Cardiac fibroblast (primary cell): Measurements from ENCODE around the gene NLRP14.

ENCODE experiments used
- DNase-seq, 2 donors: peaks; one replicate each; pipeline versions ENCODE4 v3.0.0 to v3.0.0-alpha.2; 2010; ENCODE audit warnings: low read depth in 2 of 2
- H3K4me3 ChIP-seq, 2 donors: replicated peaks in 1 of 2; 1 replicate in 1 of 2; 2 replicates in 1 of 2; pipeline ENCODE4 v1.5.1; 2011; ENCODE audit warnings: low read depth in 2 of 2, low read length in 2 of 2, mild to moderate bottlenecking in 2 of 2, moderate library complexity in 1 of 2
- TF ChIP-seq, protein P1 (sequence below): IDR thresholded peaks from one replicate; pipeline ENCODE4 v1.5.1; 2011; ENCODE audit warnings: low read depth, mild to moderate bottlenecking, low read length, inconsistent platforms

The NLRP14 gene

DNA sequence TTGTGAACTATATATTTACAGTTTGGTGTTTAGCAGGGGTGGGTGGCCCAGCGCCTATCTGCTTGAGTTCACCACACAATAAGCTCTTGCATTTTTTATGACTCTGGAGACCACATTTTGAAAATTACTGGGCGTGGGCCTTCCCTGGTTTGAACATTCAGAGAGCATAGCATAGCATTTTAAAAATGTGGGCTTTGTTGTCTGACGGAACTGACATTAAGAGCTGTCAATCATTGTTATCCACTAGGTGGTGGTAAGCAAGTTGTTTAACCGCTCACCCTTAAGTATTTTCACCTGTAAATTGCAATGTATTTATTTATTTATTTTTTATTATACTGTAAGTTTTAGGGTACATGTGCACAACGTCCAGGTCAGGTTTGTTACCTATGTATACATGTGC lies 1.0 kb downstream of the NLRP14 start:
- TF ChIP-seq, protein P1, sequence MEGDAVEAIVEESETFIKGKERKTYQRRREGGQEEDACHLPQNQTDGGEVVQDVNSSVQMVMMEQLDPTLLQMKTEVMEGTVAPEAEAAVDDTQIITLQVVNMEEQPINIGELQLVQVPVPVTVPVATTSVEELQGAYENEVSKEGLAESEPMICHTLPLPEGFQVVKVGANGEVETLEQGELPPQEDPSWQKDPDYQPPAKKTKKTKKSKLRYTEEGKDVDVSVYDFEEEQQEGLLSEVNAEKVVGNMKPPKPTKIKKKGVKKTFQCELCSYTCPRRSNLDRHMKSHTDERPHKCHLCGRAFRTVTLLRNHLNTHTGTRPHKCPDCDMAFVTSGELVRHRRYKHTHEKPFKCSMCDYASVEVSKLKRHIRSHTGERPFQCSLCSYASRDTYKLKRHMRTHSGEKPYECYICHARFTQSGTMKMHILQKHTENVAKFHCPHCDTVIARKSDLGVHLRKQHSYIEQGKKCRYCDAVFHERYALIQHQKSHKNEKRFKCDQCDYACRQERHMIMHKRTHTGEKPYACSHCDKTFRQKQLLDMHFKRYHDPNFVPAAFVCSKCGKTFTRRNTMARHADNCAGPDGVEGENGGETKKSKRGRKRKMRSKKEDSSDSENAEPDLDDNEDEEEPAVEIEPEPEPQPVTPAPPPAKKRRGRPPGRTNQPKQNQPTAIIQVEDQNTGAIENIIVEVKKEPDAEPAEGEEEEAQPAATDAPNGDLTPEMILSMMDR = no peak
- DNase-seq = no peak
- H3K4me3 ChIP-seq = no peak overlapping the region

- TF ChIP-seq, protein P1 = no peak
- DNase-seq = no peak
- H3K4me3 ChIP-seq = no peak overlapping the region
Measured at GRCh38 chr11:7028141-7028540, 7.9 kb downstream of the NLRP14 start.

- no peak for DNase-seq
- H3K4me3 ChIP-seq = no peak overlapping the region
- TF ChIP-seq, protein P1 = no peak
Measured at GRCh38 chr11:7030836-7031235, 10.6 kb downstream of the NLRP14 start.

DNA sequence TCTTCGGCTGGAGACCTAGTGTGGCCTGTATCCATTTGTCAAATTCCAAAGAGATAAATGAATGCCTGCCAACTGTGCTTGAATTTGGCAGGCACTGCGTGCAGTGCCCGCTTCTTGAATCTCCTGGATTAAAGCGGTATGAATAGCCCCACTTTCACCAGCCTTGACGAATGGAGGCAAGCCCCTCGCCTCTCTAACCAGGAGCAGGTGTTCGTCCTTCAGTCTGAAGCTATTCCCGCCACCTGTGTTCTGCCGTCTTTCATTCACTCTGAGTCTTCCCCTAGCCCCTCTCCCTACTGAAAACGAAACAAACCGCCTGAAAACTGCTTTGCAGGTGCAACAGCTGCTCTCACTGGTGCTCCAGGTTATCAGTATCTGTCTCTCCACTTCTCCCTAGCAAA lies 11.2 kb downstream of the NLRP14 start:
- no peak for DNase-seq
- TF ChIP-seq, protein P1 = no peak
- no peak overlapping the region for H3K4me3 ChIP-seq

GRCh38 chr11:7032692-7033091 lies 12.4 kb downstream of the NLRP14 start:
- DNase-seq = no peak
- H3K4me3 ChIP-seq = no peak overlapping the region
- TF ChIP-seq, protein P1 = no peak

GRCh38 chr11:7034019-7034418 lies 13.7 kb downstream of the NLRP14 start:
- TF ChIP-seq, protein P1 = no peak
- no peak overlapping the region for H3K4me3 ChIP-seq
- no peak for DNase-seq

- TF ChIP-seq, protein P1 = no peak
- peak; percentile 51 to 85 for DNase-seq
- no peak overlapping the region for H3K4me3 ChIP-seq
Measured at GRCh38 chr11:7046474-7047175, 26.3 kb downstream of the NLRP14 start.
